ENCODE measurements around the gene PTPRN2.
"Not testable (repeated sequence)": the region's sequence is repeated elsewhere in the genome, so short reads cannot be mapped to it uniquely, and the experiment has no call there.

PTPRN2 gene

GRCh38 chr7:158415316-158415715 is 172.3 kb downstream of the PTPRN2 start:
- H3K9me3 Mint-ChIP-seq, result peaks cover 10% of the 10 kb centered on the region
- H3K36me3 Mint-ChIP-seq (ENCODE audit: low read depth), result no peaks in the 10 kb centered on the region
- no peaks in the 10 kb centered on the region for H3K27me3 Mint-ChIP-seq
- H3K4me1 Mint-ChIP-seq (ENCODE audit: low read depth), result no peaks in the 10 kb centered on the region
- H3K4me3 Mint-ChIP-seq, result no peak overlapping the region
- H3K27ac Mint-ChIP-seq, result no peak overlapping the region

- no peak overlapping the region for H3K4me3 Mint-ChIP-seq
- no peaks in the 10 kb centered on the region for H3K4me1 Mint-ChIP-seq (ENCODE audit: low read depth)
- no peaks in the 10 kb centered on the region for H3K27me3 Mint-ChIP-seq
- H3K9me3 Mint-ChIP-seq, result peaks cover 10% of the 10 kb centered on the region
- H3K27ac Mint-ChIP-seq, result no peak overlapping the region
- no peaks in the 10 kb centered on the region for H3K36me3 Mint-ChIP-seq (ENCODE audit: low read depth)
Observed at GRCh38 chr7:158414486-158414961, 173.1 kb downstream of the PTPRN2 start.

DNA sequence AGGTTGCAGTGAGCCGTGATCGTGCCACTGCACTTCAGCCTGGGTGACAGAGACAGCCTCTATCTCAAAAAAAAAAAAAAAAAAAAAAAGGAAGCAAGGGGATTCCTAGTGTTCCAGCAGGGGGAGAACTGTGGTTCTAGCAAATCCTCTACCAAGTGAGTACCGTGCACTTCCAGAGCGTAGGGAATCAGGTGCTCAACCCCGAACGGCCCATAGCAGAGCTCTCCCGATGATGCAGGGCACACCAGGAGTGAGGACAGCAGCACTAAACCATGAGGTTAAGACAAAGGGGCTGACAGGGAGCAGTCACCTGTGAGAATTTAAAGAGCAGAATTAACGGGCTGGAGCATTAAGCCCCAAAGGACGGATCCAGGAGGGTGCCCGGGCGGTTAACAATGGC is 173.6 kb downstream of the PTPRN2 start:
- H3K4me3 Mint-ChIP-seq, result no peak overlapping the region
- H3K27ac Mint-ChIP-seq, result no peak overlapping the region
- no peaks in the 10 kb centered on the region for H3K4me1 Mint-ChIP-seq (ENCODE audit: low read depth)
- no peaks in the 10 kb centered on the region for H3K36me3 Mint-ChIP-seq (ENCODE audit: low read depth)
- peaks cover 10% of the 10 kb centered on the region for H3K9me3 Mint-ChIP-seq
- no peaks in the 10 kb centered on the region for H3K27me3 Mint-ChIP-seq

- no peak overlapping the region for H3K4me3 Mint-ChIP-seq
- no peaks in the 10 kb centered on the region for H3K9me3 Mint-ChIP-seq
- H3K36me3 Mint-ChIP-seq (ENCODE audit: low read depth), result no peaks in the 10 kb centered on the region
- no peak overlapping the region for H3K27ac Mint-ChIP-seq
- H3K27me3 Mint-ChIP-seq, result no peaks in the 10 kb centered on the region
- H3K4me1 Mint-ChIP-seq (ENCODE audit: low read depth), result no peaks in the 10 kb centered on the region
Observed at GRCh38 chr7:158411232-158411950, 176.2 kb downstream of the PTPRN2 start.

GRCh38 chr7:158410720-158411119 is 176.9 kb downstream of the PTPRN2 start:
- H3K36me3 Mint-ChIP-seq (ENCODE audit: low read depth), result no peaks in the 10 kb centered on the region
- H3K9me3 Mint-ChIP-seq, result no peaks in the 10 kb centered on the region
- H3K4me3 Mint-ChIP-seq, result no peak overlapping the region
- H3K27me3 Mint-ChIP-seq, result no peaks in the 10 kb centered on the region
- H3K27ac Mint-ChIP-seq, result no peak overlapping the region
- H3K4me1 Mint-ChIP-seq (ENCODE audit: low read depth), result no peaks in the 10 kb centered on the region

GRCh38 chr7:158409816-158410330 is 177.8 kb downstream of the PTPRN2 start:
- Mint-ChIP-seq H3K27ac (no peak overlapping the region), H3K4me1 (ENCODE audit: low read depth) (no peaks in the 10 kb centered on the region), H3K9me3 (no peaks in the 10 kb centered on the region), H3K4me3 (no peak overlapping the region), H3K36me3 (ENCODE audit: low read depth) (no peaks in the 10 kb centered on the region), H3K27me3 (no peaks in the 10 kb centered on the region)

DNA sequence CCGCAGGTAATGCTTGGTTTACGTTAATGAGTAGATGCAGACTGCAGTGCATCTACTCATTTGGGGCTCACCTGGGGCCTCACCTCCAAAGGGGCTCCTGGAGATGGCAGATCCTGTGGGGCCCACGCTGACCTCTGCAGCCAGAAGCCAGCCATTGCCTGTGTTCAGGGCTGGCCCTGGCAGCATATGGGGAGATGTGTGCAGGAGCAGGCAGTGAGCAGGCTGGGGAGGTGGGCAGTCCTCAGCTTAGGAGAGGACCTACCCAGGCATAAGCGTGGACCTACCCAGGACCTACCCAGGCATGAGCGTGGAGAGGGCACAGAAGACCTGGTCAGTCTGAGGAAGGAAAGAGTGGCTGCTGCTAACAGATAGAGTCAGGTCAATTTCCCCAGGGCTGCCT is 178.5 kb downstream of the PTPRN2 start:
- H3K27ac Mint-ChIP-seq, result no peak overlapping the region
- H3K36me3 Mint-ChIP-seq (ENCODE audit: low read depth), result no peaks in the 10 kb centered on the region
- H3K4me3 Mint-ChIP-seq, result no peak overlapping the region
- no peaks in the 10 kb centered on the region for H3K9me3 Mint-ChIP-seq
- no peaks in the 10 kb centered on the region for H3K27me3 Mint-ChIP-seq
- no peaks in the 10 kb centered on the region for H3K4me1 Mint-ChIP-seq (ENCODE audit: low read depth)

DNA sequence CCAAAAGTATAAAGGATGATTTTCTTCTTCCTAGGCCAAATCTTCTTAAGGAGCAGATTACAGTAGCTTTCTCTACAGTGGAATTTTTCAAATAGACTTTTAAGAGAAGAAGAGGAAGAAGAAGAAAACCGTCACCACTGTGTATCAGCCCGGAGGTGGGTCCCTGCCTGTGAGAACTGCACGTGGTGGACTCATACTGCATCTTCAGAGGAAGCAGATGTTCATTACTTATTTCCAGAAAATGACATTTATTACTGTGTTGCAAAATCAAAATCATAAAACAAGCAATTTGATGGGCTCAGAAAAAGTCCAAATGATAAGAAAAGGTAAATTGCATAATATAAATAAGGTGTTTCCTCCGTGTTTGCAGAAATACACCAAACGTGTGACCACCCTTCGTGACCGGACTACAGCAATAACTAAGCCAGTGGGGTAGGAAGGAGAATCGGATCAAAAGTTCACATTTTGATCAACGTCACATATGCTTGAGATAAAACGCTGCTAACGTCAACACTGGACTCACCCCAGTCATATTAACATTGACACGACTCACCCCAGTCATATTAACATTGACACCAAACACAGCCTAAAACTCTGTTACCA is 179.2 kb downstream of the PTPRN2 start:
- Mint-ChIP-seq H3K36me3 (ENCODE audit: low read depth) (no peaks in the 10 kb centered on the region), H3K9me3 (no peaks in the 10 kb centered on the region), H3K4me1 (ENCODE audit: low read depth) (no peaks in the 10 kb centered on the region)

GRCh38 chr7:158407581-158408317 is 179.9 kb downstream of the PTPRN2 start:
- no peaks in the 10 kb centered on the region for H3K4me1 Mint-ChIP-seq (ENCODE audit: low read depth)
- H3K4me3 Mint-ChIP-seq, result no peak overlapping the region
- no peaks in the 10 kb centered on the region for H3K9me3 Mint-ChIP-seq
- H3K36me3 Mint-ChIP-seq (ENCODE audit: low read depth), result no peaks in the 10 kb centered on the region
- no peak overlapping the region for H3K27ac Mint-ChIP-seq
- H3K27me3 Mint-ChIP-seq, result no peaks in the 10 kb centered on the region

More for the DNA sequence above, 179.2 kb downstream of the PTPRN2 start:
- H3K27ac Mint-ChIP-seq, result no peak overlapping the region
- no peak overlapping the region for H3K4me3 Mint-ChIP-seq
- no peaks in the 10 kb centered on the region for H3K27me3 Mint-ChIP-seq

DNA sequence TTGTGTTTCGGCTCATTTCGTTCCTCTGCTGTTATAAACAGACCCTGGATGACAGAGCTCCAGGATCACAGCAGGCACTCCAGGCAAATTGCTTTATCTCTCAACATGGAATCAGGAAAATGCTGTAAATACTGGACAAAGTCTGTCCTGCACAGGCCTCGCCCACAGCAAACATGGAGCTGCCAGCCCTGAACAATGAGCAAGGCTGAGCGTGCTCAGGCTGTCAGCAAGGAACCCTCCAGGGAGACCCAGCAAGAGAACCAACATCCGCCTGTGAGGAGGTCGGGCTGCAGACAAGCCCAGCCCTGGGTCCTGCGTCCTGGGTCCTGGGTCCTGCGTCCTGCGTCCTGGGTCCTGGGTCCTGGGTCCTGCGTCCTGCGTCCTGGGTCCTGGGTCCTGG is 180.8 kb downstream of the PTPRN2 start:
- H3K27me3 Mint-ChIP-seq, result no peaks in the 10 kb centered on the region
- no peaks in the 10 kb centered on the region for H3K36me3 Mint-ChIP-seq (ENCODE audit: low read depth)
- H3K9me3 Mint-ChIP-seq, result no peaks in the 10 kb centered on the region
- H3K4me3 Mint-ChIP-seq, result no peak overlapping the region
- H3K4me1 Mint-ChIP-seq (ENCODE audit: low read depth), result no peaks in the 10 kb centered on the region
- no peak overlapping the region for H3K27ac Mint-ChIP-seq

DNA sequence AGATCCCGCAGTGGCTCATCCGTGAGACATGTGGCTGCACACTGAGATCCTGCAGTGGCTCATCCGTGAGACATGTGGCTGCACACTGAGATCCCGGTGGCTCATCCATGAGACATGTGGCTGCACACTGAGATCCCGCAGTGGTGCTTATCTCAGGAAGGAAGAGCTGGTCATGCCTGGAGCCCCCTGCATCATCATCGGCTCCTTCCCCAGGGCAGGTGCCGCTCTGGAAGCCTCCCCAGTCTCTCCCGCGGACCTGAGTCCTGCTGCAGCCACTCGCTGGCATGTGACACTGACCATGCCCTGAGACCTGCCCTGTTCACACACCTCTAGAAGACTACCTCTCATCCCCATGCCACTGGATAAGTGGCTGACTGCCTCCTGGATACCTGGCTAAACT is 181.3 kb downstream of the PTPRN2 start:
- Mint-ChIP-seq H3K4me1 (ENCODE audit: low read depth) (no peaks in the 10 kb centered on the region), H3K4me3 (no peak overlapping the region), H3K27me3 (no peaks in the 10 kb centered on the region), H3K27ac (no peak overlapping the region), H3K36me3 (ENCODE audit: low read depth) (no peaks in the 10 kb centered on the region), H3K9me3 (no peaks in the 10 kb centered on the region)

DNA sequence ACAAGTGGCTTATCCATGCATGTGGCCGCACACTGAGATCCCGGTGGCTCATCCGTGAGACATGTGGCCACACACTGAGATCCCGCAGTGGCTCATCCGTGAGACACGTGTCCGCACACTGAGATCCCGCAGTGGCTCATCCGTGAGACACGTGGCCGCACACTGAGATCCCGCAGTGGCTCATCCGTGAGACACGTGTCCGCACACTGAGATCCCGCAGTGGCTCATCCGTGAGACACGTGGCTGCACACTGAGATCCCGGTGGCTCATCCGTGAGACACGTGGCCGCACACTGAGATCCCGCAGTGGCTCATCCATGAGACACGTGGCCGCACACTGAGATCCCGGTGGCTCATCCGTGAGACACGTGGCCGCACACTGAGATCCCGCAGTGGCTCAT is 181.9 kb downstream of the PTPRN2 start:
- not testable (repeated sequence) for H3K27me3 Mint-ChIP-seq; H3K36me3 Mint-ChIP-seq (ENCODE audit: low read depth); H3K27ac Mint-ChIP-seq; H3K4me3 Mint-ChIP-seq; H3K9me3 Mint-ChIP-seq; H3K4me1 Mint-ChIP-seq (ENCODE audit: low read depth)

GRCh38 chr7:158405324-158405723 is 182.3 kb downstream of the PTPRN2 start:
- no peaks in the 10 kb centered on the region for H3K9me3 Mint-ChIP-seq
- H3K36me3 Mint-ChIP-seq (ENCODE audit: low read depth), result no peaks in the 10 kb centered on the region
- no peak overlapping the region for H3K4me3 Mint-ChIP-seq
- no peak overlapping the region for H3K27ac Mint-ChIP-seq
- H3K4me1 Mint-ChIP-seq (ENCODE audit: low read depth), result no peaks in the 10 kb centered on the region
- no peaks in the 10 kb centered on the region for H3K27me3 Mint-ChIP-seq

DNA sequence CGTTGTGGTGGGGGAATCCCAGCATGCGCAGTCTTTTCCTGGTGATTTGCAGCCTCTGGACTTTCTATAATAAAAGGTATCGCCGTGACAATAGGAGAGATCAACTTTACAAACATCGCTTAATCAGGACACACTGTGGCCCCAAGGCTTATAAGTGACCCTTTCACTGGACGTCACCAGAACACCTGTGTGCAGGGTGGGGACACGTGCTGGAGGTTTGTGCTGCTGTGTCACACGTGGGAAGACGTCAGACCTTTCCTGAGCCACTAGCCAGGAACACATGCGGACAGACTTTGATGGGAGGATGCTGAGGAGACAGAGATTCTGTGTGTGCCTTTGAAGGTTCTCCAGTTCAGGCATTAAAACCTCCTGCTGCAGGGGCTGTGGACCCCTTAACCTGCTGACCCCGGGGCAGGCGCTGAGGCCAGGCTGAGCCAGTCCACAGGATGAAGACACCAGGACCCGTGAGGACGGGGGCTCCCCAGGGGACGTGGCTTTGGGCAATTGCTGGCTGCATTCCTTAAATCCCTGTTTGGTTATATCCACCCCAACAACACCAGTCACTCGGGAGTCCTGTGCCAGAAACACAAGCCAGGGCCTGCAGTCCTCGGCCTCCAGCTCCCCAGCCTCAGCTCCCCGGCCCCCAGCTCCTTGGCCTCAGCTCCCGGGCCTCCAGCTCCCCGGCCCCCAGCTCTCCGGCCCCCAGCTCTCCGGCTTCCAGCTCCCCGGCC is 183.4 kb downstream of the PTPRN2 start:
- Mint-ChIP-seq H3K9me3 (no peaks in the 10 kb centered on the region), H3K36me3 (ENCODE audit: low read depth) (no peaks in the 10 kb centered on the region), H3K27me3 (no peaks in the 10 kb centered on the region), H3K4me1 (ENCODE audit: low read depth) (no peaks in the 10 kb centered on the region), H3K4me3 (no peak overlapping the region), H3K27ac (no peak overlapping the region)
